ENCODE data around the gene STMN1.
A peak's percentile ranks its signal among the peaks of the same experiment; 100 is the strongest.

The STMN1 gene

DNA sequence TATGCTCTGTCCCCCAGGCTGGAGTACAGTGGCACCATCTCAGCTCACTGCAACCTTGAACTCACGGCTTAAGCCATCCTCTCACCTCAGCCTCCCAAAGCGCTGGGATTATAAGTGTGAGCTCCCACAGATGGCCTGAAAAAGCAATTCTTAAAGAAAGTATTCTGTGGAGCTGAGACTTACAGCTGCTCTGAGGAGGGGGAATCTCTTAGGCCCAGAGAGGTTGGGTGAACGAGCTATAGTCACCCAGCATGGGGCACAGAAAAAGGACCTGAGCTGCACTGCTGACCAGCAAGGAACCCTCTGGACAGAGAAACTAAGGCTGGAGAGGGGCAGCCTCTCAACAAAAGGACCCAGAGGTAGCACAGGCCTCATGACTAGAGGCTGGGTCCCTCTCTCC lies 32.0 kb downstream of the STMN1 start:
- H3K27me3 ChIP-seq (ENCODE audit: control insufficient read depth in 1 of 2, insufficient read depth in 2 of 2, low read length in 2 of 2): no peaks in the 10 kb centered on the region
- H3K36me3 ChIP-seq (ENCODE audit: insufficient read depth, low read length): peaks cover 5% of the 10 kb centered on the region
- no peak overlapping the region for H3K9ac ChIP-seq (ENCODE audit: low read length)
- H3K4me3 ChIP-seq (ENCODE audit: low read depth in 1 of 2, low read length in 2 of 2): peak overlapping the region; percentile 75 to 80
- peak overlapping the region; percentile 19 for H3K27ac ChIP-seq (ENCODE audit: low read depth, low read length)
- no peaks in the 10 kb centered on the region for H3K9me3 ChIP-seq (ENCODE audit: low read length)
- peaks cover 32% of the 10 kb centered on the region for H3K4me1 ChIP-seq (ENCODE audit: insufficient read depth, low read length)

DNA sequence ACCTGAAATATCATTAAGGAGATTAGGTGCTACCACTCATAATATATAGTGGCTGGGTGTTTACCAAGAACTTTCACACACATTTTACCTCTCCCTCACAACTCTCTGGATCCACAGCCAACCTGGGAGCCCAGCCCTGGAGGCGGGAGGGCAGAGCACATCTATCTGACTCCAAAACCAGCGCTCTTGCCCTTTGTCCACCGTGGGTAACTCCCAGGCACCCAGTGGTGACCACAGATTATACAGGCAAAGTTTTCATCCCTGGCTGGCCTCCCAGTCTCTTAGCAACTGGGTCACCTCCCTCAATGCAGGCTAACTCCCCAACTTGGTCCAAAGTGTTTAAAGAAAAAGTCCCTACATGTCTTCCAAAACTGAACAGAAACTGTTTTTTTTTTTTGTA lies 33.1 kb downstream of the STMN1 start:
- Histone ChIP-seq H3K27me3 (ENCODE audit: control insufficient read depth in 1 of 2, insufficient read depth in 2 of 2, low read length in 2 of 2) (no peaks in the 10 kb centered on the region), H3K4me1 (ENCODE audit: insufficient read depth, low read length) (peaks cover 32% of the 10 kb centered on the region), H3K9me3 (ENCODE audit: low read length) (no peaks in the 10 kb centered on the region), H3K27ac (ENCODE audit: low read depth, low read length) (no peak overlapping the region), H3K9ac (ENCODE audit: low read length) (no peak overlapping the region), H3K4me3 (ENCODE audit: low read depth in 1 of 2, low read length in 2 of 2) (no peak overlapping the region), H3K36me3 (ENCODE audit: insufficient read depth, low read length) (peaks cover 7% of the 10 kb centered on the region)

DNA sequence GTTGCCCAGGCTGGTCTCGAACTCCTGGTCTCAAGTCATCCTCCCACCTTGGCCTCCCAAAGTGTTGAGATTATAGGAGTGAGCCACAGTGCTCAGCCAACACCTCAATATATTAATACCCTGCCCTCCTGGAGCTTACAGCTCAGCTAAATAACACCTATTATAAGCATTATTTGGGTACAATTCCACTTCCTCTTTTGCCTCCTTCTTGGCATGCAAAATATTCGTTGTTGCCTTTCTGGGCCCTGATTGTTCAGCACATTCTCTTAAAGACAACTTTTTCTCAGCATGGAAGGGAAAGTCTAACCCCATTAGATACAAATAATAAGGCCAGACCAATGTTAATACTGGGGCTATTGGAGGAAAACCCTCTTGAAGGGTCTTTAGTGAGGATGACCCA lies 33.5 kb downstream of the STMN1 start:
- Histone ChIP-seq H3K9ac (ENCODE audit: low read length) (no peak overlapping the region), H3K4me1 (ENCODE audit: insufficient read depth, low read length) (peaks cover 32% of the 10 kb centered on the region), H3K9me3 (ENCODE audit: low read length) (no peaks in the 10 kb centered on the region), H3K36me3 (ENCODE audit: insufficient read depth, low read length) (peaks cover 10% of the 10 kb centered on the region), H3K4me3 (ENCODE audit: low read depth in 1 of 2, low read length in 2 of 2) (no peak overlapping the region), H3K27me3 (ENCODE audit: control insufficient read depth in 1 of 2, insufficient read depth in 2 of 2, low read length in 2 of 2) (no peaks in the 10 kb centered on the region), H3K27ac (ENCODE audit: low read depth, low read length) (no peak overlapping the region)

DNA sequence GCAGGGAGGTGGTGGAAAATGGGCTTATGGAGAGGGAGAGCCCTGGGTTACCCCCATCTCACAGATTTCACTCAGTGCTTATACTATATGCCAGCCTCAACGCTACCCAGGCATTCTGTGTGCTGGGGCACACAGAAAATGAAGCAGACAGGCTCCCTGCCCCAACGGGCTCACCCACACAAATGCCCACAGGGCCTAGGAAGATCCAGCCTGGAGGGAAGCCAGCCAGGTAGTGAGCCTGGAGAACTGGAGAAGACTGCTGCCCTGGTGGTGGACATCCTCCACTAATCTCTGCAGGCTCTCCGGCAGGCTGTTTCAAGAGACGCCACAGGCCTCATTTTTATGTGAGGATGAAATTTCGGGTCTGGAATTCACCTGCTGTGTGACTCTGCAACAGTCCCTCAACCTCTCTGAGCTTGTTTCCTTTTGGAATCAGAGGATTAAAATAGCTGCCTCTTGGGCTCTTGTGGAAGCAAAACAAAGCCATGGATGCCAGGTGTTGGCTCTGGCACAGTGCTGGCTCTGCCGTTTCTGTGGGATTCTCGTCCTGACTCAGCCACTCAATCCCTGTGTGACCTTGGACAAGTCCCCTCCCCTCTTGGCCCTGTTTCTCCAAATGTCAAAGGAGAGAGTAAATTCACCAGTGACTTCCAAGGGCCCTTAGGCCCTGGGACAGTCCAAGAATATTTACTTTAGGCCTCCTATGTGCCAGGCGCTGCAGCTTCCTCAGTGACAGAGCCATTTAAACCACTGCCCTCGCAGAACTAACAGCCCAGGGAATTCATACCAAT lies 34.3 kb downstream of the STMN1 start:
- no peaks in the 10 kb centered on the region for H3K9me3 ChIP-seq (ENCODE audit: low read length)
- no peak overlapping the region for H3K4me3 ChIP-seq (ENCODE audit: low read depth in 1 of 2, low read length in 2 of 2)
- peaks cover 32% of the 10 kb centered on the region for H3K4me1 ChIP-seq (ENCODE audit: insufficient read depth, low read length)
- H3K27me3 ChIP-seq (ENCODE audit: control insufficient read depth in 1 of 2, insufficient read depth in 2 of 2, low read length in 2 of 2): no peaks in the 10 kb centered on the region
- peaks cover 10% of the 10 kb centered on the region for H3K36me3 ChIP-seq (ENCODE audit: insufficient read depth, low read length)
- H3K27ac ChIP-seq (ENCODE audit: low read depth, low read length): no peak overlapping the region
- H3K9ac ChIP-seq (ENCODE audit: low read length): no peak overlapping the region

DNA sequence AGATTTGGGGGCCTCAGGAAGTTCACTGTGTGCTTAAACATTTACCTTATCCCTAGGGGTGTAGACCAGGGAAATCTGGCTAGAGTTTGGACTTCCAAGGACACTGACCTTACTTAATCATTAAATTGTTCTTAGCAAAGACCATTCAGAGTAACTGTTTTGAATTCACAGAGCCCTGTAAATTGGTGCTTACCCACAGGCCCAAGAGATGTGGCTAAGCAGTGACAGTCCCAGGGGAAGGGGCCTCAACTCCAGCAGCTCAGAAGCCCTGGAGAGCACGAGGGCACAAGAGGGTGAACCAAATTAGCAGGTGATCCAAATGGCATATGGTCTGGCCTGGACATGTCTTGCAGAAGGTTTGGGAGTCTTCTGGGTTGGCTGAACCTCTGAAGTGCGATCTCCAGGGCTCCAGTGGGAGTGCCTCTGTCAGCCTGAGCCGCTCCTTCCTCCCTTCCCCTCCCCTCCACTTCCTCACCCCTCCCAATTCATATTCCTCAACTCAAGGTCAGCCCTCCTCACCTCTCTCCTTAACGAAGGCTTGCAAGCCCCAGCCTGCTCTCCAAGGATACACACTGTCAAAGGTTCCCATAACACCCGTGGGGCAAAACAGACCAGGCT lies 35.0 kb downstream of the STMN1 start:
- Histone ChIP-seq H3K9ac (ENCODE audit: low read length) (no peak overlapping the region), H3K27me3 (ENCODE audit: control insufficient read depth in 1 of 2, insufficient read depth in 2 of 2, low read length in 2 of 2) (no peaks in the 10 kb centered on the region), H3K36me3 (ENCODE audit: insufficient read depth, low read length) (peaks cover 10% of the 10 kb centered on the region), H3K4me3 (ENCODE audit: low read depth in 1 of 2, low read length in 2 of 2) (no peak overlapping the region), H3K27ac (ENCODE audit: low read depth, low read length) (no peak overlapping the region), H3K4me1 (ENCODE audit: insufficient read depth, low read length) (peaks cover 28% of the 10 kb centered on the region), H3K9me3 (ENCODE audit: low read length) (no peaks in the 10 kb centered on the region)

DNA sequence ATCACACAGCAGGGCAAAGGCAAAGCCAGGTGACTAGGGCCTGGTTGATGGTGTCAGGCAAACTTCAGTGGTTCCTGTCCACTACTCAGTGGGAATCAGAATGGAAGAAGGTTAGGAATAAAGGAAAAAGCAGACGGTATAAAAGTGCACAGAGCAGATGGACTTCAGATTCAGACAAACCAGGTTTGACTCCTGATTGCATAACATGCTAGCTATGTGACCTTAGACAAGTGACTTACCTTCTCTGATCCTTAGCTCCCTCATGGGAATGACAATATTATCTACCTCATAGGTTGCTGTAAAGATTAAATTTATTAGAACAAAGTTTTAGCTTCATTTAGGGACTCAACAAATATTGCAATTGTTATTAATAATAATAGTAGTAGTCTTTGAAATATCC lies 35.6 kb downstream of the STMN1 start:
- Histone ChIP-seq H3K9me3 (ENCODE audit: low read length) (no peaks in the 10 kb centered on the region), H3K9ac (ENCODE audit: low read length) (no peak overlapping the region), H3K36me3 (ENCODE audit: insufficient read depth, low read length) (peaks cover 10% of the 10 kb centered on the region), H3K27ac (ENCODE audit: low read depth, low read length) (no peak overlapping the region), H3K27me3 (ENCODE audit: control insufficient read depth in 1 of 2, insufficient read depth in 2 of 2, low read length in 2 of 2) (no peaks in the 10 kb centered on the region), H3K4me1 (ENCODE audit: insufficient read depth, low read length) (peaks cover 24% of the 10 kb centered on the region), H3K4me3 (ENCODE audit: low read depth in 1 of 2, low read length in 2 of 2) (no peak overlapping the region)

DNA sequence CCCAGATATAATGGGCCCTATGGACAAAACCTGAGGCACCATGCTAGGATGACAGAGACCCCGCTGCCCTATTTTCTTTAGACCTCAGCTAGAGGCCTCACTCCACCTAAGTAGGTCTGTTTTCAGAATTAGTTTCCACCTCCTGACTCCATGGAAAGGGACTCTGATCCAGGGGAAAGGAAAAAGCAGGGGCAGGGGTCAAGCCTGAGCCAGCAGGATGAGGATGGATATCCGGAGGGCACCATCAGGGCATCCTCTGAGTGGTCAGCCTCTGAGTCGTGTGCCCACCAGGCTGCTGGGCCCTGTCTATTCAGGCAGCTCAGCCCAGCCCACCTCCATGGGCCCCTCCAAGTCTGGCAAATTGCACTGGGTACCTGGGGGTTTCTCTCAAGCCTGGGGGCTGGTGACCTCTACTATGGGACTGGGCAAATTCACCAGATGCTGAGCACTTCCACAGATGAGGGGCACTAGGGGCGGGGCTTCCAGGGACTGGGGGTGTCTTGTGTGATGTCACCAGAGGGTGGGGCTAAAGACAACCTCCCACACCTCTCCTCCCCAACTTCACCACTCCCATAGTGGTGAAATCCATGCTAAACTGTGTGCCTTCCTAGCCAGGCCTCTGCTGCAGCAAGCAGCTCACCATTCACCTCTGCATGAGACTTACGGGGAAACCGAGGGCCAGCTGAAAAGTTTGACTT lies 36.2 kb downstream of the STMN1 start:
- Histone ChIP-seq H3K9me3 (ENCODE audit: low read length) (no peaks in the 10 kb centered on the region), H3K4me3 (ENCODE audit: low read depth in 1 of 2, low read length in 2 of 2) (no peak overlapping the region)

DNA sequence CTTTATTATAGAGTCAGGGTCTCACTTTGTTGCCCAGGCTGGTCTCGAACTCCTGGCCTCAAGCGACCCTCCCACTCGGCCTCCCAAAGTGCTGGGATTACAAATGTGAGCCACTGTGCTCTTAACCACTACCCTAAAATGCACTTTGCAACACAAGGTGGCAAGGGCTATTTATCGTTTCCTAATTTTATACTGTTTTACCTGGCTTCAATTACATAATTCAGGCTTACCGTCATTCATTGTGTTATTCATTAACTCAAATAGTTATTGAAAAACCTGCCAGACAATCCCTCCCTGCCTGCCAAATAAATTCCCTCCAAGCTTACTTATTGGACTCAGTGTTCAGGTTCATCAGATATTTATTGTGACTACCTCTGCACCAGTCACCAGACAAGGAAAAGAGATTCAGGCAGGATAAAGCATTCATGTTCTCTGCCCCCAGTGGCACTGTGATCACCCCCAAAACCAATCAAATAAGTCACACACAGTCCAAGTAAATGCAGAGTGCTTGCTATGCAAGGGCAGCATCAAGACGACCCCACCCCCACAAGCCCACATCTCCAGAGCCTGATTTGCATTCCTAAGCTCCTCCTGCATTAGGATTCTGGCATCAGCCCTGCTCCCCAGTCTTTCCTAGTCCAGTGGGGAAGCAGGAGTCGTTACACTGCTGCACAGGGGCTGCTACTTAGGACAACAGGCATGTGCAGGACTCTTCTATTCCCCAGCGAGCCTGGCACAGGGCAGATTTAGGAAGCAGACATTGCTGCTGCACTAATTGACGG lies 38.8 kb downstream of the STMN1 start:
- no peak overlapping the region for H3K9ac ChIP-seq (ENCODE audit: low read length)
- H3K27ac ChIP-seq (ENCODE audit: low read depth, low read length): no peak overlapping the region
- no peaks in the 10 kb centered on the region for H3K27me3 ChIP-seq (ENCODE audit: control insufficient read depth in 1 of 2, insufficient read depth in 2 of 2, low read length in 2 of 2)
- H3K4me3 ChIP-seq (ENCODE audit: low read depth in 1 of 2, low read length in 2 of 2): no peak overlapping the region
- peaks cover 16% of the 10 kb centered on the region for H3K4me1 ChIP-seq (ENCODE audit: insufficient read depth, low read length)
- peaks cover 23% of the 10 kb centered on the region for H3K36me3 ChIP-seq (ENCODE audit: insufficient read depth, low read length)
- no peaks in the 10 kb centered on the region for H3K9me3 ChIP-seq (ENCODE audit: low read length)

More for the DNA sequence above, 36.2 kb downstream of the STMN1 start:
- no peak overlapping the region for H3K9ac ChIP-seq (ENCODE audit: low read length)
- no peak overlapping the region for H3K27ac ChIP-seq (ENCODE audit: low read depth, low read length)
- peaks cover 10% of the 10 kb centered on the region for H3K36me3 ChIP-seq (ENCODE audit: insufficient read depth, low read length)
- no peaks in the 10 kb centered on the region for H3K27me3 ChIP-seq (ENCODE audit: control insufficient read depth in 1 of 2, insufficient read depth in 2 of 2, low read length in 2 of 2)
- peaks cover 24% of the 10 kb centered on the region for H3K4me1 ChIP-seq (ENCODE audit: insufficient read depth, low read length)

DNA sequence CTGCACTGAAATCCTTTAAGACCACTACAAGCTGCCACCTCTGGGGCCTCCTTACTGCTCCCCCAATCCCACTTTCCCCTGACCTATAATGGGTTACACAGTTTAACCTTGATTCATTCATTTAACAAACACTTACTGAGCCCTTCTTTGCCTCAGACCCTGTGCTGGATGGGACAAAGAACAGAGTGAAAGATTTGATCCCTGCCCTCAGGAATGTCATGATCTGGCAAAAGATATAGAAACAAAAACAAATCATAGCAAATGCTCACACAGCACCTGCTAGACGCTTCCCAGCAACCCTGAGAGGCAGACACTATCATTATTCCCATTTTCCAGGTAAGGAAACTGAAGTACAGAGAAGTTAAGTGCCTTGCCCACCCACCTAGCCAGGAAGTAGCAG lies 39.9 kb downstream of the STMN1 start:
- no peak overlapping the region for H3K27ac ChIP-seq (ENCODE audit: low read depth, low read length)
- peaks cover 23% of the 10 kb centered on the region for H3K36me3 ChIP-seq (ENCODE audit: insufficient read depth, low read length)
- H3K4me3 ChIP-seq (ENCODE audit: low read depth in 1 of 2, low read length in 2 of 2): no peak overlapping the region

DNA sequence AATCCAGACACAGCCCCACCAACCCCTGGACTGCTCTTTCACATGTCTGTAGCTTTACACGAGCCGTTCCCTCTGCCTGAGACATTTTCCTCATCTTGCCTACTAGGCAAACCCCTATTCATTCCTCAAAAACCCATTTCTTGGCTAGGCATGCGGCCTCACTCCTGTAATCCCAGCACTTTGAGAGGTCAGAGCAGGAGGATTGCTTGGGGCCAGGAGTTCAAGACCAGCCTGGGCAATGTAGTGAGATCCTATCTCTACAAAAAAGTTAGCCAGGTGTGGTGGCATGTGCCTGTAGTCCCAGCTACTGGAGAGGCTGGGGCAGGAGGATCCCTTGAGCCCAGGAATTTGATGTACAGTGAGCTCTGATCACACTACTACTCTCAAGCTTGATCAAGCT lies 41.8 kb downstream of the STMN1 start:
- no peaks in the 10 kb centered on the region for H3K4me1 ChIP-seq (ENCODE audit: insufficient read depth, low read length)
- H3K27ac ChIP-seq (ENCODE audit: low read depth, low read length): no peak overlapping the region
- peaks cover 18% of the 10 kb centered on the region for H3K36me3 ChIP-seq (ENCODE audit: insufficient read depth, low read length)
- no peak overlapping the region for H3K4me3 ChIP-seq (ENCODE audit: low read depth in 1 of 2, low read length in 2 of 2)
- no peaks in the 10 kb centered on the region for H3K9me3 ChIP-seq (ENCODE audit: low read length)
- no peak overlapping the region for H3K9ac ChIP-seq (ENCODE audit: low read length)
- H3K27me3 ChIP-seq (ENCODE audit: control insufficient read depth in 1 of 2, insufficient read depth in 2 of 2, low read length in 2 of 2): no peaks in the 10 kb centered on the region

More for the DNA sequence above, 39.9 kb downstream of the STMN1 start:
- Histone ChIP-seq H3K4me1 (ENCODE audit: insufficient read depth, low read length) (peaks cover 5% of the 10 kb centered on the region), H3K27me3 (ENCODE audit: control insufficient read depth in 1 of 2, insufficient read depth in 2 of 2, low read length in 2 of 2) (no peaks in the 10 kb centered on the region), H3K9ac (ENCODE audit: low read length) (no peak overlapping the region), H3K9me3 (ENCODE audit: low read length) (no peaks in the 10 kb centered on the region)
